Activated T-cell treated with anti-CD3 and anti-CD28 coated beads, Interleukin-2, amount 50 U/mL, for 4 hours (primary cell): ENCODE measurements around the gene SMARCC2. TPM values are rescaled to one million over a fixed set of nuclear protein-coding genes. Genes with fewer than 3 reads are reported as not detected.

Experiments used
- ATAC-seq, 2 donors: fragments of 200-7000 bp; cut with Tn5 transposase; one replicate each; pipeline ENCODE4 v1.10.0; 2021
- DNase-seq: peaks from one replicate; pipeline ENCODE4 v3.0.0-alpha.2; 2020
- H3K27me3 Mint-ChIP-seq: one replicate; pipeline ENCODE4 v1.8.0; 2021; ENCODE audit warnings: low read depth, mixed read lengths
- H3K36me3 Mint-ChIP-seq: one replicate; pipeline ENCODE4 v1.8.0; 2022; ENCODE audit warnings: mixed read lengths; ENCODE audit not compliant: insufficient read depth
- H3K4me1 Mint-ChIP-seq: one replicate; pipeline ENCODE4 v1.8.0; 2021; ENCODE audit warnings: low read depth, mixed read lengths
- H3K4me3 Mint-ChIP-seq: one replicate; pipeline ENCODE4 v1.8.0; 2021; ENCODE audit warnings: mild to moderate bottlenecking, moderate library complexity, mixed read lengths
- H3K9me3 Mint-ChIP-seq: one replicate; pipeline ENCODE4 v1.8.0; 2021; ENCODE audit warnings: mixed read lengths
- total RNA-seq, 3 donors: library from RNA; stranded (reverse); gene quantifications; one replicate each; pipeline ENCODE4 v1.2.1, GENCODE V29; 2021

Gene SMARCC2
- total RNA-seq, 3 donors from 2014 or later, result 85.7 to 92.9 (median 86.4) TPM

DNA sequence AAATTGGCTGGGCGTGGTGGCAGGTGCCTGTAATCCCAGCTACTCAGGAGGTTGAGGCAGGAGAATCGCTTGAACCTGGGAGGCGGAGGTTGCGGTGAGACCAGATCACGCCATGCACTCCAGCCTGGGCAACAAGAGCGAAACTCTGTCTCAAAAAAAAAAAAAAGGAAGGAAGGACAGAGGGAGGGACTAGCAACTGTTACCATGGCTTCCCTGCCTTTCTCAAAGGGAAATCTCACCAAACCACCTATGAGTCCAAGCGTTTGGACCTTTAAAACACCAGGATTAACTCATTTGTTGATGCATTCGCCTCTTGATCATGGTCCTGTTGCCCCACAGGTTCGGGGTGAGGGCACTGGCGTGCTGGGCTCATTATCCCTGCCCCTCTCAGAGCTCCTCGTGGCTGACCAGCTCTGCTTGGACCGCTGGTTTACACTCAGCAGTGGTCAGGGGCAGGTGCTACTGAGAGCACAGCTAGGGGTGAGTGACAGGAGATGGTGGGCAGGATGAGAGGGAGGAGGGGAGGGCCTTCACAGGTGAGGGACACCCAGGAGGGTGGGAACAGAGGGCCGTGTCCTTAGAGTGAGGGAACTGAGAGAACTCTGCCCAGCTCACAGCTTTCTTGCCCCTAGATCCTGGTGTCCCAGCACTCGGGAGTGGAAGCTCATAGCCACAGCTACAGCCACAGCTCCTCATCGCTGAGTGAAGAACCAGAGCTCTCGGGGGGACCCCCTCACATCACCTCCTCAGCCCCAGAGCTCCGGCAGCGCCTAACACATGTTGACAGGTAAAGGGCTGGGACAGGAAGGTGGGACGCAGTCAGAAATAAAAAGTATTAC is 47.1 kb downstream of the SMARCC2 start:
- peaks cover 56% of the 10 kb centered on the region for H3K36me3 Mint-ChIP-seq
- H3K4me1 Mint-ChIP-seq, result peaks cover 51% of the 10 kb centered on the region
- DNase-seq, result no peak
- ATAC-seq, result no peak
- no peaks in the 10 kb centered on the region for H3K9me3 Mint-ChIP-seq
- no peak overlapping the region for H3K4me3 Mint-ChIP-seq
- H3K27me3 Mint-ChIP-seq, result no peaks in the 10 kb centered on the region

- Mint-ChIP-seq H3K36me3 (peaks cover 56% of the 10 kb centered on the region), H3K4me1 (peaks cover 58% of the 10 kb centered on the region)
- peak in 1 of 2 donors; percentile 20 for ATAC-seq
These were observed 51.3 kb downstream of the SMARCC2 start for GRCh38 chr12:56137853-56138571.

DNA sequence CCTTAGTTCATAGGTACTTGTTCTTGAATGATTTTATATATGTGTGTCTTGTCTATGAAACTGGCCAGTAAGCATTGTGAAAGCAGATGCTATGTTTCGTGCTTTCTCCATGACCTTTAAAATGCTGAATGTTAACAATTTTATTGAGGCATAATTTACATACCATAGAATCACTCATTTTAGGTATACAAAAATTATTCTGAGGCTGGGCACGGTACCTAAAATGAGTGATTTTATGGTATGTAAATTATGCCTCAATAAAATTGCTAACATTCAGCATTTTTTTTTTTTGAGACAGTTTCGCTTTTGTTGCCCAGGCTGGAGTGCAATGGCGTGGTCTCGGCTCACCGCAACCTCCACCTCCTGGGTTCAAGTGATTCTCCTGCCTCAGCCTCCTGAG is 54.4 kb downstream of the SMARCC2 start:
- ATAC-seq (no peak), DNase-seq (no peak)
- Mint-ChIP-seq H3K4me3 (no peak overlapping the region), H3K27me3 (no peaks in the 10 kb centered on the region), H3K4me1 (peaks cover 69% of the 10 kb centered on the region), H3K9me3 (no peaks in the 10 kb centered on the region), H3K36me3 (peaks cover 61% of the 10 kb centered on the region)

More at GRCh38 chr12:56137853-56138571, 51.3 kb downstream of the SMARCC2 start:
- Mint-ChIP-seq H3K27me3 (no peaks in the 10 kb centered on the region), H3K9me3 (no peaks in the 10 kb centered on the region), H3K4me3 (no peak overlapping the region)
- DNase-seq, result no peak

DNA sequence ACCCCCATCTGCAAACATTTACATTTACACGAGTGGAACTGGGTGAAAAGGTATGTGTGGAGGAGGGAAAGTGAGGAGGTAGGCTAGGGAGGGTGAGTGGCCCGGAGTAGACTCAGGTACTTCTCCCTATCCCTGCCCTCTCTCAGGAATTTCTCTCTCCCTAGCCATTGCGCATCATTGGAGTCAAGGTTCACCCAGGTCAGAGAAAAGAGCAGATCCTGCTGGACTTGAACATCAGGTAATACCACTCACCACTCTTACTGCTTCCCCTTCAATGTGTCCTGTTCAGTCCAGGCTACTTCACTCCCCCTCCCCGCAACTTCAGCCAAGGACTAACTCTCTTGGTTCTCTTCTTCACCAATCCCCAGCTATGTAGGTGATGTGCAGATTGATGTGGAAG is 58.4 kb downstream of the SMARCC2 start:
- Mint-ChIP-seq H3K9me3 (no peaks in the 10 kb centered on the region), H3K36me3 (peaks cover 33% of the 10 kb centered on the region), H3K4me3 (peak overlapping the region; percentile 95), H3K27me3 (no peaks in the 10 kb centered on the region), H3K4me1 (peaks cover 64% of the 10 kb centered on the region)
- no peak for ATAC-seq
- no peak for DNase-seq

DNA sequence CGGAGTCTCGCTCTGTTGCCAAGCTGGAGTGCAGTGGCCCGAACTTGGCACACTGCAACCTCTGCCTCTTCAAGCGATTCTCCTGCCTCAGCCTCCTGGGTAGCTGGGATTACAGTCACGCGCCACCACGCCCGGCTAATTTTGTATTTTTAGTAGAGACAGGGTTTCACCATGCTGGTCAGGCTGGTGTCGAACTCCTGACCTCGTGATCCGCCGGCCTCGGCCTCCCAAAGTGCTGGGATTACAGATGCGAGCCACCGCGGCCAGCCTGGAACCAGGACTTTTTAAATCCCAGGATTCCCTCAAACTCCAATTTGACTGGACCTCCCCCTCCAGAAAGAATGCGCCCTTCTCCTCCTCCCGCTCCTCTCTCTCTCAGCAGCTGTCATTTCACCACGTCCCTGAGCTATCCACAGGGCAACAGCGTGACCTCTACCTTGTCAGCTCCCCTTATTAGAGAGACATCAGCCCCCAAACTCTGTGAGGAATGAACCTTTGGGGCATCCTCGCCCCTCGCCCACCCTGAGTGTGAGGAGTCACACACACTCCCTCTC is 59.3 kb downstream of the SMARCC2 start:
- Mint-ChIP-seq H3K36me3 (peaks cover 33% of the 10 kb centered on the region), H3K4me1 (peaks cover 63% of the 10 kb centered on the region), H3K4me3 (peak overlapping the region; percentile 95), H3K27me3 (no peaks in the 10 kb centered on the region), H3K9me3 (no peaks in the 10 kb centered on the region)
- no peak for ATAC-seq
- no peak for DNase-seq

DNA sequence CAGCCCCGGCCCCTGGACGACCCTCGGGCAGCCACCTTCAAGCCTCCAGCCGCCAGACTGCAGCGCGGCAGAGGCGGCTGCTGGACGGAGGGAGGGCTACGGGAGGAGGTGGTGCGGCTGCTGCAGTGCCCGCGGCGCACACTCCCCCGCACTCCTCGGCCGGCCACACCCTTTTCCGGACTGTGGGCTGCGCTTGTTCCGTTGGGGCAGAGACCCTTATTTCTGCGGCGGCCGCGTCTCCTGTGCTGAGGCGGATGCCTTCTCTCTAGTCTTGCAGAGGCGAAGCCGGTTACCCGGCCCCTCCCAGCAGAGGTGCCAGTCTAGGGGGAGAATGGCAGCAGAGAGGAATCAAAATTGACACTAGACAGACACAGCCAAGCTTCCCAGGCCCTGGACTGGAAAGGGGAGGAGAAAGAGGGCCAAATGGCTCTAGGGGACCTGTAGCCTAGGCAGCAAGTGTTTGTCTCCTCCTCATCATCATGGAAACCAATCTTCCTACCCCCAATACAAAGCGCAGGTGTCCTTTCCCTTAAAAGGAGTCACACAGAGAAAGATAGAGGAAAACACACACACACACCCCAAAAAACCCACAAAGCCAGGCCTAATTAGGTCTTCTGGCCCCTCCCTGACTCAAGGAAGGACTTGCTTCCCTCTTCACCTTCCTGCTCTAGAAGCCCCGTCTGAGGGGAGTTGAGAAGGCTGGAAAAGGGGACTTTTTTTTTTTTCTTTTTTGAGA is 59.9 kb downstream of the SMARCC2 start:
- peaks cover 32% of the 10 kb centered on the region for H3K36me3 Mint-ChIP-seq
- H3K9me3 Mint-ChIP-seq, result no peaks in the 10 kb centered on the region
- no peaks in the 10 kb centered on the region for H3K27me3 Mint-ChIP-seq
- H3K4me1 Mint-ChIP-seq, result peaks cover 65% of the 10 kb centered on the region
- ATAC-seq (peak; percentile 9 to 11), DNase-seq (peak; percentile 55)
- H3K4me3 Mint-ChIP-seq, result peak overlapping the region; percentile 95

- H3K4me3 Mint-ChIP-seq, result peak overlapping the region; percentile 95
- H3K36me3 Mint-ChIP-seq, result peaks cover 26% of the 10 kb centered on the region
- peaks cover 67% of the 10 kb centered on the region for H3K4me1 Mint-ChIP-seq
- H3K27me3 Mint-ChIP-seq, result no peaks in the 10 kb centered on the region
- H3K9me3 Mint-ChIP-seq, result no peaks in the 10 kb centered on the region
- no peak for DNase-seq
- ATAC-seq, result no peak
These were observed 60.5 kb downstream of the SMARCC2 start for GRCh38 chr12:56128670-56129205.

DNA sequence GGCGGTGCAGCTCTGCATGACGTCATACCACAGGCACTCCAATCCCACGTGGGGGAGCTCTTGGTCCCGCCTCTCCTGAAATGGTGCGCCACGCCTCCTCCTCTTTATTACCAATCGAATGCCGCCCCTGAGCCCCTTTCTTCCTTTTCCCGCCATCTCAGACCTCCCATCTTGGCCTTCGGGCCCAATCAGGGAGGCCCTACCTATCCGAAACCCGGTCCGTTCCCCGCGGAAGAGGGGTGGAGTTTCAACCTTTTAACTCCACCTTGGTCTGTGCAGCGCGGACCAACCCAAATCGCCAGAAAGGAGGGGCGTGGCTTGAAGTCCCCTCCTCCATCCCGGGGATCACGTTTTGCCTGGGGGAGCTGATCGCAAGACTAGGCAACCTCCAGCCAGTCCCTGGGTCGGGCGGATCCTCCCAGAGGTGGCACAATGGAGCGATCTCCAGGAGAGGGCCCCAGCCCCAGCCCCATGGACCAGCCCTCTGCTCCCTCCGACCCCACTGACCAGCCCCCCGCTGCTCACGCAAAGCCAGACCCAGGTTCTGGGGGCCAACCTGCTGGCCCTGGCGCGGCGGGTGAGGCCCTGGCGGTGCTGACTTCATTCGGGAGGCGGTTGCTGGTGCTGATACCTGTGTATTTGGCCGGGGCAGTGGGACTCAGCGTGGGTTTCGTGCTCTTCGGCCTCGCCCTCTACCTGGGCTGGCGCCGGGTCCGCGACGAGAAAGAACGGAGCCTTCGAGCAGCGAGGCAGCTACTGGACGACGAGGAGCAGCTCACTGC is 61.2 kb downstream of the SMARCC2 start, which contains the start of gene ESYT1:
Gene ESYT1 (plus strand): TSS at position 380 of the 782 bp plus-strand sequence. CDS start 53 bp downstream, at position 433.
- Mint-ChIP-seq H3K4me1 (peaks cover 69% of the 10 kb centered on the region), H3K9me3 (no peaks in the 10 kb centered on the region), H3K4me3 (peak within 1 kb of the TSS; percentile 95), H3K27me3 (no peaks in the 10 kb centered on the region), H3K36me3 (peaks cover 23% of the 10 kb centered on the region)
- peak; percentile 95 to 96 for ATAC-seq
- peak; percentile 94 for DNase-seq

DNA sequence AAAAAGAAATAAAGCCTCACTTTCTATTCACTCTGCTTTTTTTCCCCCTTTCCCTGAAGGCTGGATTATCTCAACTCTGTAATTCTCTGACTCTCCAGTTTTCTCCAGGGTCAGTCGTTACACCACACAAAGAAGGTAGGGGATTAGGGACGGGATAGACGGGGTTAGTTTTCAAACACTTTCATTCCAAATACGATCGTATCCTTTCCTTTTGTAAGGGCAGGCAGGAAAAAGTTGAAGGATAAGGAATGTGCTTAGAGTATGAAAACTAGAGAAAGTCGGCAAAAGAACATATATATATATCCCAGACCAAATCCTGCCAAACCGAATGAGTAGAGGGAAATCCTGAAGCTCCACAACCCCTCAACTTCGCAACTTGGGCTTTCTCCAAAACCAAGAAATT is 61.8 kb downstream of the SMARCC2 start:
- H3K4me3 Mint-ChIP-seq, result peak overlapping the region; percentile 95
- H3K4me1 Mint-ChIP-seq, result peaks cover 65% of the 10 kb centered on the region
- no peaks in the 10 kb centered on the region for H3K27me3 Mint-ChIP-seq
- ATAC-seq (no peak), DNase-seq (no peak)
- H3K36me3 Mint-ChIP-seq, result peaks cover 24% of the 10 kb centered on the region
- H3K9me3 Mint-ChIP-seq, result no peaks in the 10 kb centered on the region

GRCh38 chr12:56126732-56127239 is 62.5 kb downstream of the SMARCC2 start:
- ATAC-seq, result no peak
- H3K36me3 Mint-ChIP-seq, result peaks cover 18% of the 10 kb centered on the region
- DNase-seq, result no peak
- no peaks in the 10 kb centered on the region for H3K27me3 Mint-ChIP-seq
- peaks cover 59% of the 10 kb centered on the region for H3K4me1 Mint-ChIP-seq
- H3K4me3 Mint-ChIP-seq, result peak overlapping the region; percentile 22
- H3K9me3 Mint-ChIP-seq, result no peaks in the 10 kb centered on the region

DNA sequence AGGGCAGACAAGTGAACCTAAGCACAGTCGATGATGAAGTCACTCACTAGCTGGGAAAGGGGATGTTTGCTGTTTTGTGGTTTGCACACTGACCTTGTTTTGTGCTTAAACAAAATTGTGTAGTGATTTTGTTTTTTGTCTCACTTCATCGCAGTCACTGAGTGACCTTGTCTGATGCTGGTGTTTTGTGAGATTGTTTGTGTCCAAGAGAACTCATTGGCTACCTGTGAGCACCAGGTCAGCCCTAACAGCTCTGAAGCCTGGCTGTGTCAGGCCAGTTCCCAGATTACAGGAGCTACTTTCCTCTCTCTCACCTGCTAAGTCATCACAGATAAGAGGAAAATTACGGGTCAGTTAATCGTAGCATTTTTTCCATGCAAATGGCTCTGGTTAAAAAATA is 65.2 kb downstream of the SMARCC2 start:
- DNase-seq (no peak), ATAC-seq (no peak)
- Mint-ChIP-seq H3K4me1 (peaks cover 45% of the 10 kb centered on the region), H3K9me3 (no peaks in the 10 kb centered on the region), H3K27me3 (no peaks in the 10 kb centered on the region), H3K4me3 (no peak overlapping the region), H3K36me3 (peaks cover 10% of the 10 kb centered on the region)

GRCh38 chr12:56122637-56123036 is 66.6 kb downstream of the SMARCC2 start:
- no peaks in the 10 kb centered on the region for H3K9me3 Mint-ChIP-seq
- H3K4me3 Mint-ChIP-seq, result no peak overlapping the region
- peaks cover 47% of the 10 kb centered on the region for H3K4me1 Mint-ChIP-seq
- no peak for DNase-seq
- no peaks in the 10 kb centered on the region for H3K27me3 Mint-ChIP-seq
- H3K36me3 Mint-ChIP-seq, result peaks cover 14% of the 10 kb centered on the region
- ATAC-seq, result no peak
